Stimulated activated naive CD8-positive, alpha-beta T cell treated with anti-CD3 and anti-CD28 coated beads, Interleukin-15, amount 100 ng/mL, for 72 hours (primary cell): Measurements from ENCODE around the gene ASCL2.

ENCODE experiments used
- ATAC-seq: fragments of 150-1000 bp; cut with Tn5 transposase; 2 replicates; pipeline ENCODE4 v1.10.0; 2021; ENCODE audit warnings: mild to moderate bottlenecking, moderate library complexity
- DNase-seq, 2 donors: peaks; one replicate each; pipeline ENCODE4 v3.0.0; 2021 to 2022
- H3K27ac Mint-ChIP-seq, 2 donors: one replicate each; pipeline ENCODE4 v1.8.0; 2022; ENCODE audit warnings: mild to moderate bottlenecking in 2 of 2, mixed read lengths in 2 of 2, moderate library complexity in 2 of 2
- H3K27me3 Mint-ChIP-seq: one replicate; pipeline ENCODE4 v1.8.0; 2022; ENCODE audit warnings: mixed read lengths
- H3K4me1 Mint-ChIP-seq: one replicate; pipeline ENCODE4 v1.8.0; 2022; ENCODE audit warnings: mild to moderate bottlenecking, mixed read lengths
- H3K4me3 Mint-ChIP-seq, 2 donors: one replicate each; pipeline ENCODE4 v1.8.0; 2022; ENCODE audit warnings: mild to moderate bottlenecking in 2 of 2, mixed read lengths in 2 of 2, moderate library complexity in 1 of 2
- H3K9me3 Mint-ChIP-seq, 2 donors: one replicate each; pipeline ENCODE4 v1.8.0; 2022; ENCODE audit warnings: mixed read lengths in 2 of 2

ASCL2 gene

DNA sequence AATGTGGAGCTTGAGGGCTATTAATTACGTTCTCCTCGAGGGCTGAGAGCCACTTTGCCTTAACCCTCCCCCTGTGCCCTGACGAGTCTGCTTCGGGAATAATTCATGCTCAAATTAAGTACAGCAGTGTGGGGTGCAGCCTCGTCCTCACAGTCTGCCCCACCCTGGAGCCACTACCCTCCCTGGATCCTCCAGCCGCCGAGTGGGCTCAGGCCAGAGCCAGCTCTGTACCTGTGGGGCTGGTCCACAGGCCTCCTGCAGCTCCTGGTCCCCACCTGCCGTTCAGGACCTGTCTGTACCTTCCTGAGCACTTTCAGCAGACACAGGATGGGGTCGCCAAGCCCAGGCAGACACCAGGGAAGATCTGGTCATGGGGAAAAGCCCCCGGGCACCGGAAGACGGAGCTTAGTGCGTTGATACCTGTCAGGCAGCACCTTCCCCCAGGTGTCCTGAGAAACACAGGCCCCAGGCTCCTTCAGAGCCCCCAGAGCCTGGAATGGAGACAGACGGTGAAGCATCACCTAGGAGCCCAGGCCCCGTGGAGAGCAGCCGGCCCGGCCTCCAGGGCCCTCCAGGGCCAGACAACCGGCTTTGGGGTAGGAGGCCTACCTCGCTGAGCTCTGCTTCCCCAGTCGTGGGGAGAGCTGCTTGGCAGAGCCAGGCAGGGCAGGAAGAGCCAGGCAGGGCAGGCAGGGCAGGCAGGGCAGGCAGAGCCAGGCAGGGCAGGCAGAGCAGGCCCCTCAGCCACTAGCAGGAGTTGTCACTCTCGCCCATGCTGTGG, 41.2 kb upstream of the ASCL2 start:
- Mint-ChIP-seq H3K27ac (peak overlapping the region in 1 of 2 donors; percentile 61), H3K27me3 (no peaks in the 10 kb centered on the region), H3K4me3 (no peak overlapping the region), H3K9me3 (no peaks in the 10 kb centered on the region), H3K4me1 (peaks cover 61% of the 10 kb centered on the region)
- ATAC-seq (no peak), DNase-seq (no peak)

DNA sequence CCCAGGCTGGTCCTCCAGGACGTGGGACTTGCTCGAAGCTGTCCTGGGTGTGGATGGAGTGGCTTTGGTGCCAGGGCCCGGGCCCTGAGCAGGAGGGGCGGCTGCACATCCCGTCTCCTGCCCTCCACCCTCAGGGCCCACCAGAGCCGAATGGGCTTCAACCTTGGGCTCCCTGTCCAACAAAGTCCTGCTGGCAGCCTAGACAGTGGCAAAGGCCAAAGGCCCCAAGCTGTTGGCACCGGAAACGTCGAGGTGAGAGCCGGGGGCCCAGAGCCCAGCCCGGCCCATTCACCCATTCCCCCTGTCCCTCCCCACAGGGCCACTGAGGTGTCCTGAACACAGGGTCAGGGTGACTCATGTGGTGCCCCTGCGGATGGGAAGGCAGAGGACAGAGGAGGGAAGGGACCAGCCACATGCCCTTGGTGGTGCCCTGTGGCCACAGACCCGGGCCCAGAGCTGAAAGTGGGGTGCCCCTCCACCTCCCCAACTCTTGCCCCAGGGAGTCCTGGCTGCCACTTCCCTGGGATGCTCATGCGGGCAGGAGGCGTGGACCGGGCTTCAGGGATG, 40.5 kb upstream of the ASCL2 start:
- Mint-ChIP-seq H3K27ac (no peak overlapping the region), H3K9me3 (no peaks in the 10 kb centered on the region), H3K4me3 (no peak overlapping the region), H3K4me1 (peaks cover 64% of the 10 kb centered on the region), H3K27me3 (no peaks in the 10 kb centered on the region)
- ATAC-seq, result no peak
- no peak for DNase-seq

- ATAC-seq, result no peak
- H3K27ac Mint-ChIP-seq, result no peak overlapping the region
- H3K4me3 Mint-ChIP-seq, result no peak overlapping the region
- H3K27me3 Mint-ChIP-seq, result no peaks in the 10 kb centered on the region
- no peaks in the 10 kb centered on the region for H3K9me3 Mint-ChIP-seq
- H3K4me1 Mint-ChIP-seq, result peaks cover 67% of the 10 kb centered on the region
- no peak for DNase-seq
These were observed 39.8 kb upstream of the ASCL2 start for GRCh38 chr11:2310073-2310785.

- Mint-ChIP-seq H3K4me3 (no peak overlapping the region), H3K9me3 (no peaks in the 10 kb centered on the region), H3K27ac (peak overlapping the region in 1 of 2 donors; percentile 42), H3K27me3 (no peaks in the 10 kb centered on the region), H3K4me1 (peaks cover 67% of the 10 kb centered on the region)
- DNase-seq (no peak), ATAC-seq (no peak)
These were observed 39.1 kb upstream of the ASCL2 start for GRCh38 chr11:2309251-2310072.

GRCh38 chr11:2308713-2309112, 38.3 kb upstream of the ASCL2 start:
- Mint-ChIP-seq H3K27me3 (no peaks in the 10 kb centered on the region), H3K4me3 (no peak overlapping the region), H3K4me1 (peaks cover 70% of the 10 kb centered on the region), H3K9me3 (no peaks in the 10 kb centered on the region), H3K27ac (peak overlapping the region in 1 of 2 donors; percentile 42)
- DNase-seq (no peak), ATAC-seq (no peak)

DNA sequence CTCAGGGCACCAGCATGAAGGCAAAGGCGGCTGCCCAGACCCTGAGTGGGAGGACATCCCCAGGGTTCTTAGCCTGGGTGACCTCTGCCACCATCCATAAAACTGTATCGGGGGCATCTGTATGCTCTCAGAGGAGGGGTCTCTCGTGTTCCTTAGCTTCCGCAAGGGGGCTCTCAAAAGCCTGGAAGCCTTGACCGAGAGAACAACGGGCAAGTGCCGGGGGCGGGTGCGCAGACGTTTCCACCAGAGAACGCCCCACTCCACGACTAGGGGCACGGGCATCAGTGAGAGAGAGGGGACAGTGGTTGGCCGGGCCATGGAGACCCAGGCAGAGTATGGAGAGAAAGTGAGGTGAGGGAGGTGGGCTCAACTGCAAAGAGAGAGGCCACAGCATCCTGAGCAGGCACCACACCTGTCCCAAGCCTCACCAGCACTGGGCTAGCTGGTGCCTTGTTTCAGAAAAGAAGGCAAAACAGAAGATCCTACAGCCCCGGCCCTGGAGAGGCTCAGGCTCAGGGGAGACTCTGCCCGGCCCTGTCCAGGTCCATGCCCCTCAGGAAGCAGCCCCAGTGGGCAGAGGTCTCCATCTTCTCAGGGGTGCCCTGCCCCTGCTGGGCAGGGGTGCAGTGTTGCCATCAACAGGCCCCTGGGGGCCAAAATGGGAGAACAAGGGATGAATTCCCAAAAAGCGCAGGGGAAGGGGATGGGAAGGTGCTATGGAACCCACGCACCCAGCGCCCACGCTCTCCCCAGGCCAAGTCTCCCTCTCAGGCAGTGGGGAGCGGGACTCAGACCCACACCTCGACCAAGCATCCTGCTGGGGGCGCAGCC, 37.3 kb upstream of the ASCL2 start:
- ATAC-seq, result no peak
- Mint-ChIP-seq H3K27ac (no peak overlapping the region), H3K4me3 (no peak overlapping the region), H3K27me3 (no peaks in the 10 kb centered on the region), H3K4me1 (peaks cover 72% of the 10 kb centered on the region), H3K9me3 (no peaks in the 10 kb centered on the region)
- DNase-seq, result no peak

DNA sequence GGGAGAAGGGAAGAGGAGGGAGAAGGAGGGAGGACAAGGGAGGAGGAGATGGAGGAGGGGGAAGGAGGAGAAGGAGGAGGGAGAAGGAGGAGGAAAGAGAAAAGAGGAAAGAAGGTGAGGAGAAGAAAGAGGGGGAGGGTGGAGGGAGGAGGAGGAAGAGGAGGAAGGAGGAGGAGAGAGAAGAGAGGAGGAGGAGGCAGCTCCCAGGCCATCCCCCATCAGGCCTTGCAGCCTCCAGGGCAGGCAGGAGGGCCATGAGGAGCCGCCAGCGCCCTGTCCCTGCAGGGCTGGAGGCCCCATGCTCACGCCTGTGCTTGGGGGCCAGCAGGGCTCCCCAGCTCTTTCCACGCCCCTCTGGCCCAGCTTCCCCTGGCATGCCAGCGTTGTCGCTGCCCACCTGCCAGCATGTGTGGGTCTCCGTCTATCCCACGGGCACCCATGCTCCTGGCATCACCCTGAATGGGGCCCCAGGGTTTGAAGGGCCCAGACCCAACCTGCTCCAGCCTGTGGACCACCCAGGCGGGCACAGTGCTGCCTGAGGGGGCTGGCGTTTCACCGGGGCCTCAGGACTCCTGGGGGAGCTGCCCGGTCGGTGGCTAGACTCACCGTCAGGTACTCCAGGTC, 36.6 kb upstream of the ASCL2 start:
- H3K4me1 Mint-ChIP-seq, result peaks cover 71% of the 10 kb centered on the region
- peak overlapping the region; percentile 39 to 68 for H3K4me3 Mint-ChIP-seq
- ATAC-seq, result no peak
- no peaks in the 10 kb centered on the region for H3K9me3 Mint-ChIP-seq
- no peaks in the 10 kb centered on the region for H3K27me3 Mint-ChIP-seq
- peak overlapping the region; percentile 65 to 67 for H3K27ac Mint-ChIP-seq
- DNase-seq, result no peak

DNA sequence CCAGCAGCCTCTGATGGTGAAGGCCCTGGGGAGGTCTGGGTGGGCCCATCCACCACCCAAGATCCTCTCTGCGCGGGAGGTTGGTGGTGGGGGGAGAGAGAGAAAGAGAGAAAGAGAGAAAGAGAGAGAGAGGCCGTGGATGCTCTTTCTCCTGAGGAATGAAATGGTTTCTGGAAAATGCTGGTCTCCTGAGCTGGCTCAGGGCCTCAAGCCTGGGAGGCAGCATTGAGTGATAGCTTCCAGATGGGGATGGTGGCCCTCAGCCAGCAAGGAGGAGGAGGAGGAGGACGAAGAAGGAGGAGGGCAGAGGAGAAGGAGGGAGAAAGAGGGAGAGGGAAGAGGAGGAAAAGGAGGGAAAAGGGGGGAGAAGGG, 36.0 kb upstream of the ASCL2 start:
- DNase-seq (no peak), ATAC-seq (no peak)
- peaks cover 71% of the 10 kb centered on the region for H3K4me1 Mint-ChIP-seq
- H3K4me3 Mint-ChIP-seq, result peak overlapping the region; percentile 71 to 97
- no peaks in the 10 kb centered on the region for H3K27me3 Mint-ChIP-seq
- peak overlapping the region; percentile 96 to 97 for H3K27ac Mint-ChIP-seq
- H3K9me3 Mint-ChIP-seq, result no peaks in the 10 kb centered on the region

GRCh38 chr11:2305788-2306451, 35.5 kb upstream of the ASCL2 start:
- ATAC-seq (no peak), DNase-seq (peak; percentile 29 to 38)

GRCh38 chr11:2305140-2305778, 34.9 kb upstream of the ASCL2 start:
- DNase-seq (peak; percentile 84 to 85), ATAC-seq (peak; percentile 44)
- H3K27me3 Mint-ChIP-seq, result no peaks in the 10 kb centered on the region
- H3K9me3 Mint-ChIP-seq, result no peaks in the 10 kb centered on the region
- H3K27ac Mint-ChIP-seq, result peak overlapping the region in 1 of 2 donors; percentile 90
- peaks cover 76% of the 10 kb centered on the region for H3K4me1 Mint-ChIP-seq
- peak overlapping the region; percentile 71 to 97 for H3K4me3 Mint-ChIP-seq

More at GRCh38 chr11:2305788-2306451, 35.5 kb upstream of the ASCL2 start:
- H3K4me3 Mint-ChIP-seq, result peak overlapping the region; percentile 71 to 97
- peak overlapping the region; percentile 96 to 97 for H3K27ac Mint-ChIP-seq
- peaks cover 73% of the 10 kb centered on the region for H3K4me1 Mint-ChIP-seq
- no peaks in the 10 kb centered on the region for H3K27me3 Mint-ChIP-seq
- H3K9me3 Mint-ChIP-seq, result no peaks in the 10 kb centered on the region

GRCh38 chr11:2304506-2305139, 34.2 kb upstream of the ASCL2 start:
- peak overlapping the region; percentile 71 to 97 for H3K4me3 Mint-ChIP-seq
- ATAC-seq (no peak), DNase-seq (peak in 1 of 2 donors; percentile 27)
- H3K4me1 Mint-ChIP-seq, result peaks cover 81% of the 10 kb centered on the region
- H3K27me3 Mint-ChIP-seq, result no peaks in the 10 kb centered on the region
- peak overlapping the region in 1 of 2 donors; percentile 90 for H3K27ac Mint-ChIP-seq
- H3K9me3 Mint-ChIP-seq, result no peaks in the 10 kb centered on the region

GRCh38 chr11:2303627-2304505, 33.5 kb upstream of the ASCL2 start:
- Mint-ChIP-seq H3K4me3 (peak overlapping the region; percentile 97 to 98), H3K27me3 (no peaks in the 10 kb centered on the region), H3K4me1 (peaks cover 89% of the 10 kb centered on the region), H3K9me3 (no peaks in the 10 kb centered on the region), H3K27ac (peak overlapping the region; percentile 35 to 62)
- no peak for ATAC-seq
- DNase-seq, result peak in 1 of 2 donors; percentile 15
